HG03521 (cell line): ENCODE measurements around the gene FXYD3.
"Not testable (repeated sequence)": the region's sequence is repeated elsewhere in the genome, so short reads cannot be mapped to it uniquely, and the experiment has no call there.

Source experiments
- ATAC-seq: cut with Tn5 transposase; IDR thresholded peaks from one replicate; pipeline ENCODE4 v1.9.1; 2021; ENCODE audit warnings: mild to moderate bottlenecking, moderate library complexity; ENCODE audit not compliant: unreplicated experiment

FXYD3 gene

GRCh38 chr19:35085947-35086346 is 29.7 kb upstream of the FXYD3 start:
- no peak for ATAC-seq

GRCh38 chr19:35086455-35086854 is 29.2 kb upstream of the FXYD3 start:
- no peak for ATAC-seq

DNA sequence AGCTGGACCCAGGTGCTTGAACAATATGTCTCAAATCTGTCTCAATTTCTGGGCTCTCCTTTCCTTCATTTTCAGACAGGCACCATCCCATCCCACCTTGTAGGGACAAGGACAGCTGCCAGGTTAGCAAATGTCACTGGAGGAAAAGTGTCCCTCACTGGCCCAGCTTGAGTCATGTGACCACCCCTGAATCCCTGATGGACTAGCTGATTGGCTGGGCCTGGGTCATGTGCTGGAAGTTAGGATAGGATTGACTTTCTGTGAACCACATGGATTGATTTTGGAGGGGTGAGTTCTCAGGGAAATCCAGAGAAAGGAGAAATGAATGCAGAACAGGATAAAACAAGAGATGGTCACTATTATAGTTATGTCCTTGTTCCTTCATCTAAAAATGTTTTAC is 28.2 kb upstream of the FXYD3 start:
- no peak for ATAC-seq

- no peak for ATAC-seq
These were observed 27.3 kb upstream of the FXYD3 start for GRCh38 chr19:35088131-35088913.

- no peak for ATAC-seq
These were observed 26.1 kb upstream of the FXYD3 start for GRCh38 chr19:35089554-35089953.

DNA sequence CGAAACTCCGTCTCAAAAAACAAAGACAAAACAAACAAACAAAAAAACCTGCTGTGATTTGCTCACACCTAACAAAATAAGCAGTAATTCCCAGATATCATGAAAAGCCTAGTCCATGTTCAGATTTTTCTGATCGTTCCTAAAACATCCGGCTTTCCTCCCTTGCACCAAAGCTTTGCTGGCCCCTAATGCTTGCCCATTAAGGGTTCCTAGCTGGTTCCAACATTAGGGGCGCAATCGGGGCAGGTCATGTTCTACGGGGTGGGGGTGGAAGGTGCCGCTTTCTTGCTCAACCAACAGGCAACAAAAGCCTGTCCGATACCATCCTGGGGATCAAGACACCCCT is 25.5 kb upstream of the FXYD3 start:
- ATAC-seq = no peak

GRCh38 chr19:35090506-35091214 is 25.0 kb upstream of the FXYD3 start:
- no peak for ATAC-seq

- no peak for ATAC-seq
These were observed 22.2 kb upstream of the FXYD3 start for GRCh38 chr19:35093430-35093829.

DNA sequence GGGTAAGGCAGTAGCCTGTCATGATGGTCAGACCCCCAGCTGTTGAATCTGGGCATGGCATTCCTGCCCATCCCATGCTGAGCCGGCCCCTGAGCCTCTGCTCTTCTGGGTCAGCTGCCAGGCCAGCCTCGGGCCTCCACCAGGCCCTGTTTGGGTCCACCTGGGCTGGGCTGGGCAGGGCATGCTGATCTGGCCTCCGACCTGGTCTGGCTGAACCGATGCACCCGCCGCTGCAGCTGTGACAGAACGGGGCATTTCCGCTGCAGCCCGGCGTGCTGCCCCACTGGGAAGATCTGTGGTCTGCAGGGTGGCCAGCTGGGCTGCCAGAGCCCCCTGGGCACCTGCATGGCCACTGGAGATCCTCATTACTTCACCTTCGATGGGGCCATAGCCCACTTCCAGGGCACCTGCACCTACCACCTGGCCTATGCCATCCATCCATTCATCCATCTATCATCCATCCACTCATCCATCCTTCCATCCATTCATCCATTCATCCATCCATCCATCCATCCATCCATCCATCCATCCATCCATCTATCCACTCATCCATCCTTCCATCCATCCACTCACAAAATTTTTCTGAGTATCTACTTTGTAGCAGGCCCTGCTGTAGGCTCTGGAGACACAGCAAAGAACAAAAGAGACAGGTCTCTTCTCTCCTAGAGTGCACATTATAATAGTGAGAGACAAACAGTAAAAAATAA is 21.5 kb upstream of the FXYD3 start:
- ATAC-seq = no peak

DNA sequence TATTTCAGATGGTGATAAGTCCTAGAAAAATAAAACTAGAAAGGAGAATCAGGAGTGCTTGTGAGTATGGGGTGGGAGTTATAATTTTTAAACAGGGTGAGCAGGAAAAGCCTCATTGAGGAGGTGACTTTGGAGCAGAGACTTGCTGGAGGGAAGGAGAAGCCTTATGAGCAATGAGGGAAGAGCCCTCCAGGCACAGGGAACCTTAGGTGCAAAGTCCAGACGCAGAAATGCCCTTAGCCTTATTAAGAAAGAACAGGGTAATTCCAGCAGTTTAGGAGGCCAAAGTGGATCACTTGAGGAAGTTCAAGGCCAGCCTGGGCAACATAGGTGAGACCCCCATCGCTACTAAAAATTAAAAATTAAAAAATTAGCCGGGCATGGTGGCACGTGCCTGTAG is 21.0 kb upstream of the FXYD3 start:
- ATAC-seq = no peak

- no peak for ATAC-seq
These were observed 19.8 kb upstream of the FXYD3 start for GRCh38 chr19:35095667-35096368.

DNA sequence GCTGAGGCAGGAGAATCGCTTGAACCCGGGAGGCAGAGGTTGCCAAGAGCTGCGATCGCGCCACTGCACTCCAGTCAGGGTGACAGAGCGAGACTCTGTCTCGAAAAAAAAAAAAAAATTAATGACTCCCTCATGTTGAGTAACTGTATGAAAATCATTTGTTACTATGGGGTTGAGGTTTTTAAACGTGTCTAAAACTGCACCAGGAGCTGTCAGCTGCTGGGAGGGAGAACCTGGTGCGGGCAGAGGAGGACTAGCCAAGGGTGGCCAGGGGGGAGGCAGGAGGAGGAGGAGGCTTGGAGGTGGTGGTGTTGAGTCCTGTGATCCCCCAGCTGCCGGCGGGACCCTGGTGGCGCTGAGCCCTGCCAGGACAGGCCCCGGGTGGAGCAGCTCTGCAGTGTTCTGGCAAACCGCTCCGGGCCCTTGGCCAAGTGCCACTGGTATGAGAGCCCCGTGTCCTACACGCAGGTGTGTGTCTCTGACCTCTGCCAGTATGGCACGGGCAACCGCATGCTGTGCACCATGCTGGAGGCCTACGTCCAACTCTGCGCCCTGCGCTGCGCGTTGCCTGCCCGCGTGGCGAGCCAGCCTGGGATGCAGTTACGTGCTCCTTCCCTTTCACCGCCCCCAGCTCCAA is 17.1 kb upstream of the FXYD3 start:
- ATAC-seq = no peak

DNA sequence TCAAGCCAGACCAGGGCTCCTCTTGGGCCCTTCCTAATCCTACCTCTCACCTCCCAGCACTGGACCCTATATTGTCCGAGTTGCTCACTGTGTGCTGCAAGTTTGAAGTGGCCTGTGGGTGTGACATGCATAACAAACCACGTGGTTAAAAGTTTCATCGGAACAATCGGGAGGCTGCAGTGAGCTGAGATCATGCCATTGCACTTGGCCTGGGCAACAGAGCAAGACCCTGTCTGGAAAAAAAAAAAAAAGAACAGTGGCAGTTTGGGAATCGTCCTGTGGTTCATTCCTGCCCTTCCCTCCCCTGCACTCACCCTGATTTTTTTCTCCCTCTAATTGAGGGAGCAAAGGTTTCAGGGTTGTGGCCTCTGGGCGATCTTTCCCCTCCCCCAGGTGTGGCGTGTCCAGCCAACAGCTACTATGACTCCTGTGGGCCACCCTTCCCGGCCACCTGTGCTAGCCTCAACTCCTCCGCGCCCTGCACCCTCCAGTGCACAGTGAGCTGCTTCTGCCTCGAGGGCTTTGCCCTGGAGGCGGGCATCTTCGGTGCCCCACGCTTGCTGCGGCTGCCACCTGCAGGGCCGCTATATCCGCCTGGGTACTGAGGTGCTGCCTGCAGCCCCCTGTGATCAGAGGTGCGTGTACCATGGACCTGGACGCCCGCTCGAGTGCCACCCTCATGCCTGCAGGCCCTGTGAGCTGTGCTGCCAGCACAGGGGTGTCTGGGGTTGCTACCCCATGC is 16.3 kb upstream of the FXYD3 start:
- no peak for ATAC-seq

GRCh38 chr19:35099897-35100275 is 15.7 kb upstream of the FXYD3 start:
- ATAC-seq = no peak

DNA sequence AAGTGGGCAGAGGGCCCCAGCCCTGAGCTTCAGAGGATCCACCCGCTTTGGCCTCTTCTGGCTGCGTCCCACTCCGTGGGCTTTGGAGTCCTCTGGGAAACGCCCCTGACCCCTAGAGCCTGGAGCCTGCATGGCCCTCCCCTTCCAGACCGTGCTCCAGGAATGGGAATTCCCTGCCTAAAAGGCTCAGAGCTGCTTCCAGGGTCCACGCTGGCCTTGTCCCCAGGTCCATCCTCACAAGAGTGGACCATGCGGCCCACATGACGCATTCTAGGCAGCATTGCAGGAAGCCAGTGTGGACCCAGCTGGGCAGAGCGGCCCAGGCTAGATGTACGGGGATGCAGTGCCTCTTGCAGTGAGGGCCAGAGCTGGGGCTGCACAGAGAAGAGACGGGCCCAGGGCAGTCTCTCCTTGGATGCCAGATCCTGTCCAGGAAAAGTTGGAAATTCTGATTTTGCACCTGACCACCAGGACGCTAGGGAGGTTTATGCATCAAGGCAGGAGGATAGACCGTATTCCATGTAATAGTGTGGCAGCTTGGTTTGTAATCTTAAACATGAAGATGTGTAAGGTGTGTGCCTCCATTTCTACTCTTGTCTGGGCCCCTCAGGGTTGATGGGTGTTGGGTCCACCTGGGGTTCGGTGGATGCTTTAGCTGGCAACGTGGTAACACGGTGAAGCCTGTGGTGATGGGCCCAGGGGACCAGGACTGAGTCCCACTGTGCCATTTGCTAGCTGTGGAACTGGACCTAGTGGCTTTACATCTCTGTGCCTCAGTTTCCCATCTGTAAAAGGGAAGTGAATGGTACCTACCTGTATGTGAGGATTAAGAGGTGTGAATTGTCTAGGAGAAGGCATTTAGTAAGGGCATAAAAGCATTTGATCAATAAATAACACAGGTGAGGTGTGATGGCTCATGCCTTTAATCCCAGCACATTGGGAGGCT is 14.8 kb upstream of the FXYD3 start:
- no peak for ATAC-seq

DNA sequence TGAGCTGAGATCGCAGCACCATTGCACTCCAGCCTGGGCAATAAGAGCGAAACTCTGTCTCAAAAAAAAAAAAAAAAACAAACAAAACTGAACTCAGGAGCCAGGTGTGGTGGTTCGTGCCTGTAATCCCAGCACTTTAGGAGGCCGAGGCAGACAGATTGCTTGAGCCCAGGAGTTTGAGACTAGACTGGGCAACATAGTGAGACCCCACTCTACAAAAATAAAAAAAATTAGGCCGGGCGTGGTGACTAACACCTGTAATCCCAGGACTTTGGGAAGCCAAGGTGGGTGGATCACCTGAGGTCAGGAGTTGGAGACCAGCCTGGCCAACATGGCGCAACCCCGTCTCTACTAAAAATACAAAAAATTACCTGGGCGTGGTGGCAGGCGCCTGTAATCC is 13.7 kb upstream of the FXYD3 start:
- not testable (repeated sequence) for ATAC-seq

DNA sequence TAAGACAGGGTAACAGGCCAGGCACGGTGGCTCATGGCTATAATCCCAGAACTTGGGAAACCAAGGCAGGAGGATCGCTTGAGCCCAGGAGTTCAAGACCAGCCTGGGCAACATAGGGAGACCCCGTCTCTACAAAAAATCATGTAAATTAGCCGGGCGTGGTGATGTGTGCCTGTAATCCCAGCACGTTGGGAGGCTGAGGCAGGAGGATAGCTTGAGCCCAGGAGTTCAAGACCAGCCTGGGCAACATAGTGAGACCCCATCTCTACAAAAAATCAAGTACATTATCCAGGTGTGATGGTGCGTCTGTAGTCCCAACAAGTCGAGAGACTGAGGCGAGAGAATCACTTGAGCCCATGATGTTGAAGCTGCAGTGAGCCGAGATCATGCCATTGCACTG is 12.0 kb upstream of the FXYD3 start:
- ATAC-seq = not testable (repeated sequence)

DNA sequence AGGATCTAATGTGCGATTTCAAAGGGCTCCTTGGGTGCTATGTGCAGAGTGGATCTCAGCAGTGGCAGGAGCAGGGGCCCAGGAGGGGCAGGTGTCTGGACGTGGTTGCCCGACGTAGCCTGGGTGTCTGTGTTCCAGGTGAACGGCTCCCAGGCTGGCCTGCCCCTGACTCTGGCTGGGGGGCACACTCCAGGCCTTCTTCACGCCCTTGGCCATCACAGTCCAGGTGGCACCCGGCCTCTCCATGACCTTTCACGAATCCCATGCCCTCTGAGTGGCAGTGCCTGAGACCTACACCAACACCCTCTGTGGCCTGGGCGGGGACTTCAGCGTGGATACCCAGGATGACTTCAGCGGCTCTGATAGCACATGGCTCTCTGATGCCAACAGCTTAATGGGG is 11.3 kb upstream of the FXYD3 start:
- ATAC-seq = no peak

DNA sequence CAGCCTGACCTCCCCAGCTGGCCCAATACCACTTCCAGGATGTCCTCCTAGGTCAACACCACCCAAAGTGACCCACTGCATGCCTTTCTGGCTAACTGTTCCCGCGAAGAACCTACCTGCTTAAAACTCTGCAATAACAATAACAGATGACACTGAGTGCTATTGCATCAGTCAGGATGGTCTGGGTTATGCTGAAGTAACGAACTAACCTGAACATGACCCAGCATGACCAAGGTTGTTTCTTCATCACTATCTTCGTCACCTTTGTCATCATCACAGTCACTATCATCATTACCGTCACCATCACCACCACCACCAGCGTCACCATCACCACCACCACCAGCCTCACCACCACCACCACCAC is 10.6 kb upstream of the FXYD3 start:
- ATAC-seq = no peak
